GM10266 (cell line): ENCODE data around the gene METRN.

ENCODE experiments used
- DNase-seq: peaks from one replicate; pipeline ENCODE4 v3.0.0; 2012; ENCODE audit errors: extremely low spot score
- TF ChIP-seq, protein P1 (sequence below): IDR thresholded peaks from 2 replicates; pipeline ENCODE4 v1.5.1; 2012; ENCODE audit warnings: mild to moderate bottlenecking, low read depth; ENCODE audit not compliant: control insufficient read depth, insufficient read depth; ENCODE audit errors: missing control alignments

Gene METRN

DNA sequence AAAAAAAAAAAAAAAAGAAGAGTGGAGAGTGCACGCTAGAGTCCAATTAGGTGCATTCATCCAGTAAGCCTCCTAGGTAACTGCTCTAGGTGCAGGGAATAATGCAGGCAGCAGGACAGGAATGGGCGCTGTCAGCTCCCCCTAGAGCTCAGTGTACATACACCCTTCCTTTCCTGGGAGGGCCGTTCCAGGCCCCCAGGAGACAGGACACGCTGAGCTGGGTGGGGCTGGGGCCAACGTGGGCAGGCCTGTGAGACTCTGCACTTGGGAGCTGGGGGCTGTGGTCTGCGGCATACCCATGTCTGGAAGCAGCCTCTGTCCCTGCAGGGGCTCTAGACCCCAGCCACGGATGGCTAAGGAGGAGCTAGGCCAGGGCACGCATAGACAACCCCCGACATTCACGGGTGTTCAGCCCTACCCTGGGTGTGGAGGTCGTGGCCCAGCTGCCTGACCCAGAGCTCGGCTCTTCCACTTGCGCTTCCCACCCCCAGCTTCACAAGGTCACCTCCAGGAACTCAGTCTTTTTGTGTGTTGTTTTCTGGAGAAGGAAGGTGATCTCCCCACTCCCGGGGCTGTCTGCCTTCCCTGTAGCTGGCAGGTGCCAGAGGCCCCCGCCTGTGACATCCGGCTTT, 5.0 kb downstream of the METRN start:
- TF ChIP-seq, protein P1, sequence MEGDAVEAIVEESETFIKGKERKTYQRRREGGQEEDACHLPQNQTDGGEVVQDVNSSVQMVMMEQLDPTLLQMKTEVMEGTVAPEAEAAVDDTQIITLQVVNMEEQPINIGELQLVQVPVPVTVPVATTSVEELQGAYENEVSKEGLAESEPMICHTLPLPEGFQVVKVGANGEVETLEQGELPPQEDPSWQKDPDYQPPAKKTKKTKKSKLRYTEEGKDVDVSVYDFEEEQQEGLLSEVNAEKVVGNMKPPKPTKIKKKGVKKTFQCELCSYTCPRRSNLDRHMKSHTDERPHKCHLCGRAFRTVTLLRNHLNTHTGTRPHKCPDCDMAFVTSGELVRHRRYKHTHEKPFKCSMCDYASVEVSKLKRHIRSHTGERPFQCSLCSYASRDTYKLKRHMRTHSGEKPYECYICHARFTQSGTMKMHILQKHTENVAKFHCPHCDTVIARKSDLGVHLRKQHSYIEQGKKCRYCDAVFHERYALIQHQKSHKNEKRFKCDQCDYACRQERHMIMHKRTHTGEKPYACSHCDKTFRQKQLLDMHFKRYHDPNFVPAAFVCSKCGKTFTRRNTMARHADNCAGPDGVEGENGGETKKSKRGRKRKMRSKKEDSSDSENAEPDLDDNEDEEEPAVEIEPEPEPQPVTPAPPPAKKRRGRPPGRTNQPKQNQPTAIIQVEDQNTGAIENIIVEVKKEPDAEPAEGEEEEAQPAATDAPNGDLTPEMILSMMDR = peak; percentile 37
- DNase-seq = no peak

DNA sequence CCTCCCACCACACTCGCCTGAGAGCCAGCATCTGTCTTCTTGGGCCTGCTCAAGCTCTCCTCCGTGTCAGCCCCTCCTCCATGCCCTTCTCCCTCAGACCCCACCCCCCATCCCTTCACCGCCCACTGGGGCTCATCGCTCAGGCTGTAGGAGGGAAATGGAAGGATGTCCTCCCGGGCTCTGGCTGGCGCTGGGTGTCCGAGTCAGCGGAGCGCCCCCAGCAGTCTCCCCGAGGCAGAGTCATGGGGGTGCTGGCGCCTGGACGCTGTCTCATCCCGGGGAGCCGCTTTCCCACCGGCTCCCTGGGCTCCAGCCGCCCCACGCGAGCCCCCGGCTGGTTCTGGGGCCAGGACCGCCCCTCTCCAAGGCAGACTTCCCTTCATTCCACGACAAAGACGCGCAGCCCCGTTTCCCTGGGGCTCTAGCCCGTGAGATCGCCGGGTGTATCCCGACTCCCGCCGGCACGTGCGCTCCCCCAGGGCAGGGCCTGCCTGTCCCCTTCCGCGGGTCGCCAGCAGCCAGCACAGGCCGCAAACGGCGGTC, 5.6 kb downstream of the METRN start:
- DNase-seq = peak; percentile 87
- TF ChIP-seq, protein P1 = peak; percentile 50

DNA sequence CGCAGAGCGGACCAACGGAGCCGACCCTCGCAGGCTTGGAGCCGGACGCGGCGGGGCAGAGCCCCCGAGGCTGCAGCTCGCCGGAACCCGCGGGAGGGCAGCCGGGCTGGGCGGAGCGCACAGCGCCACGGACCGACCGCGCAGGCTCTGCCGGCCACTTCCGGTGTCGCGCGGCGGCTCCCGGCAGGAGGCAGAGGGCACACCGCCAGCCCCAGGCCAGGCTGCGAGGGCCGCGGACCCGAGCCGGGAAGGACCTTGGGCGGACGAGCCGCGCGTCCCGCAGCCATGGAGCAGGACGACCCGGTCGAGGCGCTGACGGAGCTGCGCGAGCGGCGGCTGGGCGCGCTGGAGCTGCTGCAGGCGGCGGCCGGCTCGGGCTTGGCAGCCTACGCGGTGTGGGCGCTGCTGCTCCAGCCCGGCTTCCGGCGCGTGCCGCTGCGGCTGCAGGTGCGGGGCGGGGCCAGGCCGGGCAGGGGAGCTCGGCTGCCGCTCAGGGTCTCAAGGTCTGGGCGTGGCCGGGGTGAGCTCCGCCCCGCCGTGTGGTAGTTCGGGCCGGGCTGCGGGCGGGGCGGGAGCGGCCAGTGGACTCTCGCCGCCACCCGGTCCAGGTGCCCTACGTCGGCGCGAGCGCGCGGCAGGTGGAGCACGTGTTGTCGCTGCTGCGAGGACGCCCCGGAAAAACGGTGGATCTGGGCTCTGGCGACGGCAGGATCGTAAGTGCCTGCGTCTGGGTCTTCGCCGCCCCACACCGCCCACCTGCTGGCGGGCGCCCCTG, 6.3 kb downstream of the METRN start, which contains the start of gene ANTKMT:
Gene ANTKMT (plus strand): TSS at position 157 of the 775 bp plus-strand sequence. CDS start 129 bp downstream, at position 286.
- peak; percentile 96 for DNase-seq
- TF ChIP-seq, protein P1 = peak; percentile 5

DNA sequence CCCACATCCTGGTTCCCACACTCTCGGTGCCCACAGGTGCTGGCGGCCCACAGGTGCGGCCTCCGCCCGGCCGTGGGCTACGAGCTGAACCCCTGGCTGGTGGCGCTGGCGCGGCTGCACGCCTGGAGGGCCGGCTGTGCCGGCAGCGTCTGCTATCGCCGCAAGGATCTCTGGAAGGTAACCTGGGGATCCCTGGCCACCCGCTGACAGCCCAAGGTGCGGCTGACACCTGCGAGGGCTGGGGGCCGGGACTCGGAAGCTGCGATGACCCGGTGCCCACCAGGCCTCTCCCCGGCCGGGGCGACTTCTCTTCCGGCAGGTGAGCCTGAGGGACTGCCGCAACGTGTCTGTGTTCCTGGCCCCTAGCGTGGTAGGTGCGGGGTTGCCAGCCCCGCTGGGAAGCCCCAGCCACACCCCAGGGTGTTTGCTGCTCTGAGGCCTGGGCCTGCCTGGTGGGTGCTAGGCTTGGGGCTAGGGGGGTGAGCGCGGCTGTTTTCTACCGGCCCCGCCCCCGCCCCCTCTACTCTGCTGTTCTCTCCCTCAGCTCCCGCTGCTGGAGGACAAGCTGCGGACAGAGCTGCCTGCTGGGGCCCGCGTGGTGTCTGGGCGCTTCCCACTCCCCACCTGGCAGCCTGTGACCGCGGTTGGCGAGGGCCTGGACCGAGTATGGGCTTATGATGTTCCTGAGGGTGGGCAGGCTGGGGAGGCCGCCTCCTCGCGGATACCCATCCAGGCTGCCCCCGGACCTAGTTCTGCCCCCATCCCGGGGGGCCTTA, 7.0 kb downstream of the METRN start:
- DNase-seq = no peak
- TF ChIP-seq, protein P1 = no peak

DNA sequence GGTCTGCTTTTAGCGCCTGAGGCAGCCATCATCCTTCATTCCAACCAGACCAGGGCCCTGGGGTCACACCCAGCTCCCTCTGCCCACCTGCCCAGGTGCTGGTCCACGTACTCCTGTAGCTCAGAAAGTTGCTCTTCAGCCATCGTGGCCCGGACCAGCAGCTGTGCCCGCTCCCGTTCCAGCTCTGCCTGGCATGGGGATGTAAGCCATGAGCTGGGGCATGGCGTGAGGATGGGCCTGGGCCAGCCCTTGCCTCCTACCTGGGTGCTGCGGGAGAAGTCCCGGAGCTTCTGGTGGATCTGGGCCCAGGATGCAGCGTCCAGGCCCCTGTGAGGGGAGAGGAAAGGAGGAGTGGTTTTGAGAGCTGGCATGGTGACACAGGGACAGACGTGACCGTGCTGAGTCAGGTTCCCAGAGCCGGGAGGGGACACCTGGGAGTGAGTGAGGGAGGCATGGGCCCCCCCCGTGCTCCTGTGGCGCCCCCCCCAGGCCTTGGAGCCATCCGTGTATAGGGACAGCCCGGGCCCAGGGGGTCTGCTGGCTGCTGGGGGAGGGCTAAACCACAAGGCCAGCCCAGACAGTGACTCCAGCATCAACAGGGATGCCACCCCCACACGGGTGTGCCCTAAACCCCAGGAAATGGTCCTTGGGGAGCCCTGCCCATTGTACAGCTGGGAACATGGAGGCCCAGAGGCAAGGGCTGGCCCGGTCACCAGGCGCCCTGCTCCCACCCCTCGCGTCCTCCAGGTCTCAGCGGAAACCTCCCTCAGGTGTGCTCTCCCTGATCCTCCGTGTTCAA, 8.1 kb downstream of the METRN start:
- no peak for DNase-seq
- TF ChIP-seq, protein P1 = no peak

DNA sequence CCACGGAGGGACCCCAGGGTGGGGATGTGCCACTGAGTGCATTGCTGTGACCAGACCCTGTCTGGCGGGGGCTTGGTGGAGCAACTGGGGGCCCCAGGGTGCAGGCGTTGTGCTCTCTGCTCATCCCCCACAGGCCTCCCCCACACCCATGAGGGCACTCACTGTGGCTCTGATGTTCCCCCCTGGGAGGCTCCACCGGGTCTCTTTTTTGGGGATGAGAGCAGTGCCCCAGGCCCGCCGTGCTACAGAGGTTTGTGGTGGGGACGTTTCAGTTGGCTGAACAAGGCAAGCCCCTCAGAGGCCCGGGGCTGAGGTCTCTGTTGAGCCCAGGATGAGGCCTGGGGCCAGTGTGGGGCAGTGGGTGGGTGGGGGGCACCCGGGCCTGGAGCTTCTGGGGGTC, 8.8 kb downstream of the METRN start:
- TF ChIP-seq, protein P1 = no peak
- DNase-seq = no peak
